Uterus (tissue), 2 donors: ENCODE results near the gene C4BPB.

ENCODE experiments used
- CTCF ChIP-seq, 4 experiments: fragments of 200-600 bp in 2 of 4; fragments of 450-650 bp in 2 of 4; sonication (generic) in 2 of 4; IDR thresholded peaks; one replicate each; pipeline ENCODE4 v1.5.1; 2016 to 2019; ENCODE audit warnings: antibody characterized with exemption in 4 of 4, mild to moderate bottlenecking in 2 of 4, moderate library complexity in 1 of 4
- POLR2A ChIP-seq, 2 donors: fragments of 450-650 bp; IDR thresholded peaks; one replicate each; pipeline ENCODE4 v1.6.1; 2016; ENCODE audit warnings: antibody characterized with exemption in 2 of 2, mild to moderate bottlenecking in 1 of 2, moderate library complexity in 1 of 2

GRCh38 chr1:207058878-207059867, 29.5 kb upstream of the C4BPB start:
- TF ChIP-seq CTCF (IDR thresholded peaks at IDR 0.05) (no peak), POLR2A (IDR thresholded peaks at IDR 0.05) (no peak)
